Choroid plexus epithelial cell (primary cell): ENCODE results near the gene MAP7.
"Not testable (repeated sequence)": the region's sequence is repeated elsewhere in the genome, so short reads cannot be mapped to it uniquely, and the experiment has no call there.

Source experiments
- DNase-seq: peaks from one replicate; pipeline ENCODE4 v3.0.0-alpha.2; 2010; ENCODE audit warnings: low read depth
- H3K4me3 ChIP-seq: 2 replicates; pipeline ENCODE4 v1.5.1; 2011; ENCODE audit warnings: low read depth, mild to moderate bottlenecking, control low read depth, low read length, moderate library complexity
- TF ChIP-seq, protein P1 (sequence below): conservative IDR thresholded peaks from 2 replicates; pipeline ENCODE4 v1.5.1; 2011; ENCODE audit warnings: low read depth, mild to moderate bottlenecking, control low read depth, inconsistent platforms, low read length, moderate library complexity

MAP7 gene

DNA sequence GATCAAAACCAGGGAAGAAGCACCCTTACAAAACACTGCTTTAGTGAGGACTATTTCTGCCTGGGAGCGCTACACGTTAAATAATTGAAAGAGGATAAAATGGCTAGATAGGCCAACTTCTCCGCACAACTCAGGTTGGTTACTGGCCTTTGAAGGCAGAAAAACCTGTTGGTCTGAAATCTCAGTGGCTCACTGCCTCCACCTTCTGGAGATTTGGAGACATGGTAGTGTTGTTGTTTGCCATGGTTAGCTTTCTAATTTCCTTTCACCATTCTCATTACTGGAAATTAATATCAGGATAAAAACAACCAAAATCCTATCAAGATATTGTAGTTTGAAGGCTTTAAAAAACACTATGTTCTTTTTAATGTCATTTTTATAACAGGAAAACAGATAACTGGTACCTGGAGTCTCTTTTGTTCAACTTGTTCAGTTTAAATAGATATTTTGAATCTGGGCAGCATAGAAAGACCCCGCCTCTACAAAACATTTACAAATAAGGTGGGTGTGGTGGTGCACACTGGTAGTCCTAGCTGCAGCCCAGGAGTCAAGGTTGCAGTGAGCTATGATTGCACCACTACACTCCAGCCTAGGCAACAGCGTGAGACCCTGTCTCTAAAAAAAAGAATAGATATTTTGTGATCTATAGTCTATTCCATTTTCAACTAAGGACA, 233.1 kb downstream of the MAP7 start:
- TF ChIP-seq, protein P1, sequence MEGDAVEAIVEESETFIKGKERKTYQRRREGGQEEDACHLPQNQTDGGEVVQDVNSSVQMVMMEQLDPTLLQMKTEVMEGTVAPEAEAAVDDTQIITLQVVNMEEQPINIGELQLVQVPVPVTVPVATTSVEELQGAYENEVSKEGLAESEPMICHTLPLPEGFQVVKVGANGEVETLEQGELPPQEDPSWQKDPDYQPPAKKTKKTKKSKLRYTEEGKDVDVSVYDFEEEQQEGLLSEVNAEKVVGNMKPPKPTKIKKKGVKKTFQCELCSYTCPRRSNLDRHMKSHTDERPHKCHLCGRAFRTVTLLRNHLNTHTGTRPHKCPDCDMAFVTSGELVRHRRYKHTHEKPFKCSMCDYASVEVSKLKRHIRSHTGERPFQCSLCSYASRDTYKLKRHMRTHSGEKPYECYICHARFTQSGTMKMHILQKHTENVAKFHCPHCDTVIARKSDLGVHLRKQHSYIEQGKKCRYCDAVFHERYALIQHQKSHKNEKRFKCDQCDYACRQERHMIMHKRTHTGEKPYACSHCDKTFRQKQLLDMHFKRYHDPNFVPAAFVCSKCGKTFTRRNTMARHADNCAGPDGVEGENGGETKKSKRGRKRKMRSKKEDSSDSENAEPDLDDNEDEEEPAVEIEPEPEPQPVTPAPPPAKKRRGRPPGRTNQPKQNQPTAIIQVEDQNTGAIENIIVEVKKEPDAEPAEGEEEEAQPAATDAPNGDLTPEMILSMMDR, result peak; percentile 90
- no peak overlapping the region for H3K4me3 ChIP-seq
- DNase-seq, result peak; percentile 85

DNA sequence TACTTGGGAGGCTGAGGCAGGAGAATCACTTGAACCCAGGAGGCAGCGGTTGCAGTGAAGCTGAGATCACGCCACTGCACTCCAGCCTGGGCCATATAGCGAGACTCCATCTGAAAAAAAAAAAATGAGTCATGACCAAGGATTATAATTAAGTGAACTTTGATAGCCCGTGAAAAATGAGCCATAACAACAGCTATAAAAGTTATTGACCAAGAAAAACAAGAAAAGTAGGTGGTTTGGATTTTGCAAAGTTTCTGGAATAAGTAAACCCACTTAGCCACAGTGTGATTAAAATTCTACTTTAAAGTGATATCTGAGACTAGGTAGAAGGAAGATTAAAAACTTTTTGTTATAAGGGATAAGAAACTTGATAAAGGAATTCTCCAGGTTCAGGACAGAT, 234.6 kb downstream of the MAP7 start:
- TF ChIP-seq, protein P1, result no peak
- H3K4me3 ChIP-seq, result no peak overlapping the region
- DNase-seq, result no peak

DNA sequence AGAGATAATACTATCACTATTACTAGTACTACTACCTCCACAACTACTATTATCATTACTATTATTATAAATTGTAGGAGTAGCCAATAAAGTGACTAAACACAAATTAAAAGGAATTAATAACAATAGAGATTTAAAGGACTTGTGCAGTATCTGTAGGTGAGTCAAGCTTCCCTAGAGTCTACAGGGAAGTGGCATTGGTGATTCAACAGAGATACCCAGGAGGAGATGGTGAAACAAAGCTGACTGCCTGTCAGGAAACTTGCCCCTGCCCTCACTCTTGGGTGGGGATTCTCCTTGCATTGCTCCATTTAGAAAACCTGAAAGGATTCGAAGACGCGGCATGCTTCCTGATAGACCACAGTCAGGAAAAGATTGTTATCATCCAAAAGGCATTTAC, 237.2 kb downstream of the MAP7 start:
- DNase-seq, result no peak
- TF ChIP-seq, protein P1, result no peak
- H3K4me3 ChIP-seq, result no peak overlapping the region

DNA sequence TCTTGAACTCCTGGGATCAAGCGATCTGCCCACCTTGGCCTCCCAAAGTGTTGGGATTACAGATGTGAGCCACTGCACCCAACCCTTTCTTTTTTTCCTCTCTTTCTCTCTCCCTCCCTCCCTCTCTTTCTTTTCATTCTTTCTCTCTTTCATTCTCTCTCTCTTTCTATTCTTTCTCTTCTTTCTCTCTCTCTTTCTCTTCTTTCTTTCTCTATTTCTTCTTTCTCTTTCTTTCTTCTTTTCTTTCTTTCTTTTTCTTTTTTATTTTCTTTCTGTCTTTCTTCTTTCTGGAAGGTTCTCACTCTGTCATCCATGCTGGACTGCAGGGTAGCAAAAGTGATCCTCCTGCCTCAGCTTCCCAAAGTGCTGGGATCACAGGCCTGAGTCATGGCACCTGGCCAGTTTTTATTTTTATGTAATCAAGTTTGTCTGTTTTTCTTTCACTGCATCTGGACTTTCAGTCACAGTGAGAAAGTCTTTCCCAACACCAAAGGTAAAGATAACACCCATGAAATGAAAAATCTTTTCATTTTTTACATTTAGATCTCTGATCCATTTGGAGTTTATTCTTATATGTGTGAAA, 240.4 kb downstream of the MAP7 start:
- TF ChIP-seq, protein P1, result no peak
- no peak for DNase-seq
- no peak overlapping the region for H3K4me3 ChIP-seq

DNA sequence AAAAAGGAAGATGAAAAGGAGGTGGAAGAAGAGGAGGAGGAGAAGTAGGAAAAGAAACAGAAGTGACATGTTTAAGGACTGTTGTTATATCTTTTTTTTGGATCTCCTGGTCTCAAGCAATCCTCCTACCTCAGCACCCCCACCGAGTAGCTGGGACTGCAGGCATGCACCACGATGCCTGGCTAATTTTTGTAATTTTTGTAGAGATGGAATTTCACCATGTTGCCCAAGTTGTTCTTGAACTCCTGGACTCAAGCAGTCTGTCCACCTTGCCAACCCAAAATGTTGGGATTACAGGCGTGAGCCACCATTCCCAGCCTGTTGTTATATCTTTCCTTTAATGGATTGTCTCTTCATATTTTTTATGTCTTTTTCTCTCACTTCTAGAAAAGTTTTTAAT, 241.1 kb downstream of the MAP7 start:
- DNase-seq, result no peak
- no peak overlapping the region for H3K4me3 ChIP-seq
- TF ChIP-seq, protein P1, result no peak

DNA sequence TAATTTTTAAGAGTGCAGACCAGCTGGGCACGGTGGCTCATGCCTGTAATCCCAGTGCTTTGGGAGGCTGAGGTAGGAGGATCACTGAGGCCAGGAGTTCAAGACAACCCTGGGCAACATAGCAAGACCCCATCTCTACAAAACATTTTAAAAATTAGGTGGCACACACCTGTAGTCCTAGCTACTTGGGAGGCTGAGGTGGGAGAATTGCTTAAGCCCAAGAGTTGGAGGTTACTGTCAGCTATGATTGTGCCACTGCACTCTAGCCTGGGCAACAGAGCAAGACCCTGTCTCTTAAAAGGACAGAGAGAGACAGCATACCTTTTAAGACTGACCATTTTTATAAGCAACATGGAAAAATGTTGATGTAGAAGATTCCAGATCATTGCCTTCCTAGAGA, 241.8 kb downstream of the MAP7 start:
- H3K4me3 ChIP-seq, DNase-seq: not testable (repeated sequence)

DNA sequence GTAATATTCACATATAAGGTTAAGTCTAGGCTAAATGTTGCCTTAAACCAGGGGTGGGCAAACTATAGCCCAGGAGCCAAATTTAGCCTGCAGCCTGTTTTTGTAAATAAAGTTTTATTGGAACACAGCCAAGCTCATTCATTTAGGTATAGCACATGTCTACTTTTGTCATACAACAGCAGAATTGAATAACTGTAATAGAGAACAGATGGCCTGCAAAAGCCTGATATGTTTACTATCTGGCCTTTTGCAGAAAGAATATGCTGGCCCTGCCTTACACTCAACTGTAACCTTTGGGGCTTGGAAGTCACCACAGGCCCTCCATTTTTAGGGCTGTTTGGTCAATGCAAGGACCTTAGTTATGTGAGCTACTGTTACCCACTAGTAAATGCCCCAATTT, 242.9 kb downstream of the MAP7 start:
- H3K4me3 ChIP-seq, result no peak overlapping the region
- TF ChIP-seq, protein P1, result no peak
- DNase-seq, result no peak
